ENCODE measurements around the gene FAM47E. TPM values are rescaled to one million over a fixed set of nuclear protein-coding genes. Genes with fewer than 3 reads are reported as not detected.

Gene FAM47E
- total RNA-seq, 1 donor from 2014 or later = 0.92 TPM

- no peak for TF ChIP-seq CTCF (IDR thresholded peaks at IDR 0.05)
- peaks cover 9% of the 10 kb centered on the region for H3K36me3 Mint-ChIP-seq (ENCODE audit: low read depth)
- peaks cover 23% of the 10 kb centered on the region for H3K9me3 Mint-ChIP-seq (ENCODE audit: low read depth)
- no peak for DNase-seq (ENCODE audit: low spot score)
- H3K27me3 Mint-ChIP-seq (ENCODE audit: low read depth) = no peaks in the 10 kb centered on the region
- H3K27ac Mint-ChIP-seq (ENCODE audit: unreplicated experiment) = no peak overlapping the region
- peaks cover 31% of the 10 kb centered on the region for H3K4me1 Mint-ChIP-seq (ENCODE audit: low read depth)
- no peak overlapping the region for H3K4me3 Mint-ChIP-seq (ENCODE audit: unreplicated experiment)
These were observed 48.5 kb downstream of the FAM47E start for GRCh38 chr4:76300012-76300411.

GRCh38 chr4:76301068-76301774 lies 49.7 kb downstream of the FAM47E start:
- no peak for TF ChIP-seq CTCF (IDR thresholded peaks at IDR 0.05)
- no peak for DNase-seq (ENCODE audit: low spot score)
- no peak overlapping the region for H3K4me3 Mint-ChIP-seq (ENCODE audit: unreplicated experiment)

GRCh38 chr4:76301775-76302162 lies 50.2 kb downstream of the FAM47E start:
- peaks cover 13% of the 10 kb centered on the region for H3K9me3 Mint-ChIP-seq (ENCODE audit: low read depth)
- H3K4me1 Mint-ChIP-seq (ENCODE audit: low read depth) = peaks cover 39% of the 10 kb centered on the region
- no peak for DNase-seq (ENCODE audit: low spot score)
- peak overlapping the region; percentile 94 for H3K27ac Mint-ChIP-seq (ENCODE audit: unreplicated experiment)
- peaks cover 5% of the 10 kb centered on the region for H3K36me3 Mint-ChIP-seq (ENCODE audit: low read depth)
- no peak for TF ChIP-seq CTCF (IDR thresholded peaks at IDR 0.05)
- no peaks in the 10 kb centered on the region for H3K27me3 Mint-ChIP-seq (ENCODE audit: low read depth)
- H3K4me3 Mint-ChIP-seq (ENCODE audit: unreplicated experiment) = no peak overlapping the region

More at GRCh38 chr4:76301068-76301774, 49.7 kb downstream of the FAM47E start:
- H3K4me1 Mint-ChIP-seq (ENCODE audit: low read depth) = peaks cover 39% of the 10 kb centered on the region
- peaks cover 6% of the 10 kb centered on the region for H3K36me3 Mint-ChIP-seq (ENCODE audit: low read depth)
- H3K9me3 Mint-ChIP-seq (ENCODE audit: low read depth) = peaks cover 17% of the 10 kb centered on the region
- H3K27me3 Mint-ChIP-seq (ENCODE audit: low read depth) = no peaks in the 10 kb centered on the region
- peak overlapping the region; percentile 94 for H3K27ac Mint-ChIP-seq (ENCODE audit: unreplicated experiment)

- no peak for DNase-seq (ENCODE audit: low spot score)
- Mint-ChIP-seq H3K36me3 (ENCODE audit: low read depth) (peaks cover 5% of the 10 kb centered on the region), H3K9me3 (ENCODE audit: low read depth) (peaks cover 6% of the 10 kb centered on the region), H3K4me3 (ENCODE audit: unreplicated experiment) (no peak overlapping the region), H3K27me3 (ENCODE audit: low read depth) (no peaks in the 10 kb centered on the region), H3K4me1 (ENCODE audit: low read depth) (peaks cover 47% of the 10 kb centered on the region), H3K27ac (ENCODE audit: unreplicated experiment) (peak overlapping the region; percentile 52)
- TF ChIP-seq CTCF (IDR thresholded peaks at IDR 0.05) = no peak
These were observed 51.4 kb downstream of the FAM47E start for GRCh38 chr4:76302826-76303438.

GRCh38 chr4:76305033-76305687 lies 53.6 kb downstream of the FAM47E start:
- no peaks in the 10 kb centered on the region for H3K9me3 Mint-ChIP-seq (ENCODE audit: low read depth)
- H3K27ac Mint-ChIP-seq (ENCODE audit: unreplicated experiment) = peak overlapping the region; percentile 60
- peak overlapping the region; percentile 93 for H3K4me3 Mint-ChIP-seq (ENCODE audit: unreplicated experiment)
- no peak for DNase-seq (ENCODE audit: low spot score)
- peaks cover 59% of the 10 kb centered on the region for H3K4me1 Mint-ChIP-seq (ENCODE audit: low read depth)
- H3K36me3 Mint-ChIP-seq (ENCODE audit: low read depth) = peaks cover 9% of the 10 kb centered on the region
- TF ChIP-seq CTCF (IDR thresholded peaks at IDR 0.05) = no peak
- no peaks in the 10 kb centered on the region for H3K27me3 Mint-ChIP-seq (ENCODE audit: low read depth)

All from chondrocyte (in vitro differentiated cells).